ENCODE data around the gene EFEMP2. TPM values are rescaled to one million over a fixed set of nuclear protein-coding genes. Genes with fewer than 3 reads are reported as not detected.

The EFEMP2 gene
- total RNA-seq, 6 experiments from 2014 or later: 5.1 to 13.9 (median 7.8) TPM

DNA sequence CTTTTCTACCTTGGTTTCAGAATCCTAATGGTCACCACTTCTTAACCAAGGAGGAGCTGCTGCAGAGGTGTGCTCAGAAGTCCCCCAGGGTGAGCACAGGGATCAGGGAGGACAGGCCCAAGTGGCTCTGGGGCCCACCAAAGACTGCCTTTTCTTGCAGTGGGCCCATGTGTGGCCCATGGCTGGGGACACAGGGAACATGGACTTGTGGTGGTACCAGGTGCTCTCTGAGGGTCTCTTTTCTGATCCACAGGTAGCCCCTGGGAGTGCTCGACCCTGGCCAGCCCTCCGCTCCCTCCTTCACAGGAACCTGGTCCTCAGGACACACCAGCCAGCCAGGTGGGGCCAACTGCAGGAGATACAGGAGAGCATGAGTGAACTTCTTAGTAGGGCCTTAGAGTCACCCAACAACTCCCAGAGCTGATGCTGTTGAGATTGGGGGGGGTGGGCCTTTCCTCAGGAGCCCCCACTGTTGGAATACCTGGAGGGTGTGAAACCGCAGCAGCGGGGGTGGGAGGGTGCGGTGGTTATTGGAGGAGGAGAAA is 10.3 kb downstream of the EFEMP2 start:
- peaks cover 0 to 33% (median 18%) of the 10 kb centered on the region in 4 donors for H3K36me3 ChIP-seq
- intact Hi-C loops (cut with DNase I): no loop called here
- 90% methylated on average over 5 of the region's 5 CpGs for WGBS (ENCODE audit: insufficient coverage, low coverage, low lambda C conversion rate, missing lambda C conversion rate)

DNA sequence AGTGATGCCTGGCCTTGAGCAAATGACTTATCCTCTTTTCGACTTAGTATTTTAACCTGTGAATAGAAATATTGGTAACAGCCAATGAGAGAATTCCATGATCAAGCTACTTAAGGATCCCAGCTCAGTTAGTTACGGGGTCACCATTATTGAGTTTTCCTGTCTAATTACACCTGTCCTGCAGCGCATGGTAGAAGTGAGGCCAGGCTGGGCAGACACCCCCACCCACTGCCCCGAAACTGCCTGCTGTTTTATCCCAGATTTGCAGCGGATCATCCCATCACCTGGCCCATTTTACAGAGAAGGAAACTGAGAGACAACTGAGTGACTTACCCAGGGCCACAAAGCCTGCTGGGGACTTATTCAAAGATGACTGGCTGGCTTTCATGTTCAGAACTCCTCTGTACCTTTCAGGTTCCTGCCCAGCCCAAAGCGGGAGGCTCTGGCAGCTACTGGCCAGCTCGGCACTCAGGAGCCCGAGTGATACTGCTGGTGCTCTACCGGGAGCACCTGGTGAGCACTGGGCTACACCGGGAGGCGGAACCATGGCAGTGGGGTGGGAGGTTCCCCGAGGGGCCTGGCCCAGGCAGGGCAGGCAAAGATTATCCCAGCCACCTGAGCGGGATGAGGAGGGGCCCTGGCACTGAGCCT is 10.9 kb downstream of the EFEMP2 start:
- TF ChIP-seq, protein P1, sequence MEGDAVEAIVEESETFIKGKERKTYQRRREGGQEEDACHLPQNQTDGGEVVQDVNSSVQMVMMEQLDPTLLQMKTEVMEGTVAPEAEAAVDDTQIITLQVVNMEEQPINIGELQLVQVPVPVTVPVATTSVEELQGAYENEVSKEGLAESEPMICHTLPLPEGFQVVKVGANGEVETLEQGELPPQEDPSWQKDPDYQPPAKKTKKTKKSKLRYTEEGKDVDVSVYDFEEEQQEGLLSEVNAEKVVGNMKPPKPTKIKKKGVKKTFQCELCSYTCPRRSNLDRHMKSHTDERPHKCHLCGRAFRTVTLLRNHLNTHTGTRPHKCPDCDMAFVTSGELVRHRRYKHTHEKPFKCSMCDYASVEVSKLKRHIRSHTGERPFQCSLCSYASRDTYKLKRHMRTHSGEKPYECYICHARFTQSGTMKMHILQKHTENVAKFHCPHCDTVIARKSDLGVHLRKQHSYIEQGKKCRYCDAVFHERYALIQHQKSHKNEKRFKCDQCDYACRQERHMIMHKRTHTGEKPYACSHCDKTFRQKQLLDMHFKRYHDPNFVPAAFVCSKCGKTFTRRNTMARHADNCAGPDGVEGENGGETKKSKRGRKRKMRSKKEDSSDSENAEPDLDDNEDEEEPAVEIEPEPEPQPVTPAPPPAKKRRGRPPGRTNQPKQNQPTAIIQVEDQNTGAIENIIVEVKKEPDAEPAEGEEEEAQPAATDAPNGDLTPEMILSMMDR (IDR thresholded peaks at IDR 0.05): no peak
- TF ChIP-seq POLR2A (IDR thresholded peaks at IDR 0.05): no peak
- WGBS (ENCODE audit: insufficient coverage, low coverage, low lambda C conversion rate, missing lambda C conversion rate): 67% methylated on average over 2 of the region's 13 CpGs
- H3K27me3 ChIP-seq: no peaks in the 10 kb centered on the region
- peak overlapping the region; percentile 86 to 98 (median 97) for H3K4me3 ChIP-seq
- DNase-seq (peak in 2 of 3 donors; percentile 47 to 52), ATAC-seq (no peak)
- peaks cover 0 to 18% (median 0%) of the 10 kb centered on the region in 4 donors for H3K4me1 ChIP-seq
- no peak overlapping the region for H3K27ac ChIP-seq
- intact Hi-C loops (cut with DNase I): no loop called here
- H3K9me3 ChIP-seq: no peaks in the 10 kb centered on the region
- H3K36me3 ChIP-seq: peaks cover 0 to 33% (median 18%) of the 10 kb centered on the region in 4 donors

More for the DNA sequence above, 10.3 kb downstream of the EFEMP2 start:
- Histone ChIP-seq H3K27ac (no peak overlapping the region), H3K4me3 (no peak overlapping the region), H3K27me3 (no peaks in the 10 kb centered on the region), H3K9me3 (no peaks in the 10 kb centered on the region), H3K4me1 (peaks cover 0 to 18% (median 0%) of the 10 kb centered on the region in 4 donors)
- DNase-seq: peak in 2 of 3 donors; percentile 43 to 48
- TF ChIP-seq, protein P1 (IDR thresholded peaks at IDR 0.05): no peak
- TF ChIP-seq POLR2A (IDR thresholded peaks at IDR 0.05): no peak
- no peak for ATAC-seq

DNA sequence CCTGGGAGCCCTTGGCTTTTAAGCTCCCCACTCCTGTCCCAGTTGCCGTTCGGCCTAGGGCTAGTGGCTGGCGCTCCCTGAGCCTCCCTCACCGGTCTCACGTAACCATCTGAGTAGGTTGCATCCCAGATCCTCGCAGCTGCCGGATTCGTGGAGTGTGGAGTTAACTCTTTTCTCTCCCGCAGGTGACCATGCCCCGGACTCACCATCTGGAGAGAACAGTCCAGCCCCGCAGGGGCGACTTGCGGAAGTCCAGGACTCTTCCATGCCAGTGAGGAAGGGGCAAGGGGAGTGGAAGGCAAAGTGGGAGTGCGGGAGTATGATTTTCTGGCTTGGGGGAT is 11.5 kb downstream of the EFEMP2 start:
- WGBS (ENCODE audit: insufficient coverage, low coverage, low lambda C conversion rate, missing lambda C conversion rate): 0% methylated on average over 10 of the region's 14 CpGs
- H3K27ac ChIP-seq: peak overlapping the region; percentile 94 to 96 (median 95)
- no peaks in the 10 kb centered on the region for H3K9me3 ChIP-seq
- peaks cover 0 to 35% (median 15%) of the 10 kb centered on the region in 4 donors for H3K36me3 ChIP-seq
- ATAC-seq (no peak), DNase-seq (no peak)
- peak overlapping the region; percentile 86 to 98 (median 97) for H3K4me3 ChIP-seq
- intact Hi-C loops (cut with DNase I): no loop called here
- TF ChIP-seq POLR2A (IDR thresholded peaks at IDR 0.05): no peak
- TF ChIP-seq, protein P1 (IDR thresholded peaks at IDR 0.05): no peak
- peaks cover 0 to 21% (median 2%) of the 10 kb centered on the region in 4 donors for H3K4me1 ChIP-seq
- H3K27me3 ChIP-seq: no peaks in the 10 kb centered on the region

DNA sequence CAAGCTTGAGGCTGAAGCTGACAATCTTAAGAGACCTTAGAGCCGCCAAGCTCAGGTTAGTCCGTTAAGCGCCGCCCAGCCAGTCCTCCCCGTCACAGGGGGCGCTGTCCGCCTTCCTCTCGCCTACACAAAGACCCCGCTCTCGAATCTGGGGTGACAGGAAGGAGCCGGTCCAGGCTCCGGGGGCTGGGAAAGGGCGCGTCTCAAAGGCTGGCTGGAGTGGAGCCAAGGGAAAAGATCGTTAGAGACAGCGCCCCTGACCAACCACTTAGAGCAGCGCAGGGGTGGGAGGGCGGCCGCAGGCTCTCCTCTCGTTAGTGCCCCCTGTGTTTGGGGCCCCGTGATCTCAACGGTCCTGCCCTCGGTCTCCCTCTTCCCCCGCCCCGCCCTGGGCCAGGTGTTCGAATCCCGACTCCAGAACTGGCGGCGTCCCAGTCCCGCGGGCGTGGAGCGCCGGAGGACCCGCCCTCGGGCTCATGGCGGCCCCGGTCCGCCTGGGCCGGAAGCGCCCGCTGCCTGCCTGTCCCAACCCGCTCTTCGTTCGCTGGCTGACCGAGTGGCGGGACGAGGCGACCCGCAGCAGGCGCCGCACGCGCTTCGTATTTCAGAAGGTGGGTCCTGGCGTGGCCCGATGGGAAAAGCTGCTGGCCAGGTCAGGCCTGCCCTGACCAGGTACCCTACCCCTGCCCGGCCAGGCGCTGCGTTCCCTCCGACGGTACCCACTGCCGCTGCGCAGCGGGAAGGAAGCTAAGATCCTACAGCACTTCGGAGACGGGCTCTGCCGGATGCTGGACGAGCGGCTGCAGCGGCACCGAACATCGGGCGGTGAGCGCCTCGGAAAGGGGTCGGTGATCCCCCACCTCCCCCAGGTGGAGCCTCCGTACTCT is 12.1 kb downstream of the EFEMP2 start, which contains the start of gene MUS81:
MUS81 (plus strand) TSS at position 156 of the 887 bp plus-strand sequence; CDS start at position 477, 321 bp downstream.
- peak; percentile 96 to 98 (median 97) for DNase-seq
- TF ChIP-seq POLR2A (IDR thresholded peaks at IDR 0.05): peak; percentile 79
- TF ChIP-seq, protein P1 (IDR thresholded peaks at IDR 0.05): peak; percentile 74 to 95 (median 91)
- Histone ChIP-seq H3K4me1 (peaks cover 0 to 26% (median 4%) of the 10 kb centered on the region in 4 donors), H3K27ac (peak within 1 kb of the TSS; percentile 94 to 96 (median 95)), H3K4me3 (peak within 1 kb of the TSS; percentile 86 to 98 (median 97)), H3K36me3 (peaks cover 0 to 41% (median 17%) of the 10 kb centered on the region in 4 donors), H3K9me3 (no peaks in the 10 kb centered on the region), H3K27me3 (no peaks in the 10 kb centered on the region)
- peak; percentile 64 to 71 (median 66) for ATAC-seq
- 3% methylated on average over 14 of the region's 78 CpGs for WGBS (ENCODE audit: insufficient coverage, low coverage, low lambda C conversion rate, missing lambda C conversion rate)
- intact Hi-C loops (cut with DNase I): no loop called here
